ENCODE data around the gene CAMK1D.

Gene CAMK1D

DNA sequence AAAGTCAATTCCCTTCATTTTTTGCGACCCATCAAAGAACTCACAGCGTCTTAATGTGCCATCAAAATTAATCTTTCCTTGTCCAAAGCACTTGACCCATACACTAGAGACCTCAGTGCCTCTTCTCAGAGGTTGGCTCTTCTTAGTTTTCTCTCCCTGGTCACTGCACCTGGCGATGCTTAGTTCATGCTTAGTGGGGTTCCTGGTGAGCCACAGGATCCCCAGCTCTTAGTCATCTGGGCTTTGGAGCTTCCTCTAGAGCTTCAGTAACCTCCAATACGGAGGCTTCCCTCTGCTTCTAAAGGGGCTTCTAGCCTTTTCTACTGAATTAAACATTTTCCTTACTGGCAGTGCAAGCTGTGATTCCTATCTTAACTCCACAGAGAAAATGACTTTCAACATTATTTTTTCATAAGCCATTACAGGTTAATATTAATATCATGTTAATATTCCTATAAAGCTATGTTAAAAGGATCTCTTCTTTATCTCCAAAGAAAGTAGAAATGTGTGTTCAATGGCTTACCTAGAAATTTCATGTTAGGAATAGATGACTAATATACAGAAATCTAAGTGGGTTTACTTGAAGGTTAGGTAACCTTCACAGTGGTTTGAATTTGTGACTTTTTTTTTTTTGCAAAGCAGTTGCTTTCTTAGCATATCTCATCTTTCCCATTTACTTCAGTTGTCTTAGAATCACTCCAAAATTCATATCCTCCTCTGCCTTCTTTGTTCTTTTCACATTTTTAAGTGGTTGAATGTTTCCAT, 295.2 kb downstream of the CAMK1D start:
- POLR2A ChIA-PET, result no interaction called here
- CTCF ChIA-PET, result interaction anchor here (1.0 to 9.4 kb wide), 3 partner anchors 11 to 380 kb away, joined by 3 to 96 read pairs (median 11); no protein-coding TSS in a partner anchor

DNA sequence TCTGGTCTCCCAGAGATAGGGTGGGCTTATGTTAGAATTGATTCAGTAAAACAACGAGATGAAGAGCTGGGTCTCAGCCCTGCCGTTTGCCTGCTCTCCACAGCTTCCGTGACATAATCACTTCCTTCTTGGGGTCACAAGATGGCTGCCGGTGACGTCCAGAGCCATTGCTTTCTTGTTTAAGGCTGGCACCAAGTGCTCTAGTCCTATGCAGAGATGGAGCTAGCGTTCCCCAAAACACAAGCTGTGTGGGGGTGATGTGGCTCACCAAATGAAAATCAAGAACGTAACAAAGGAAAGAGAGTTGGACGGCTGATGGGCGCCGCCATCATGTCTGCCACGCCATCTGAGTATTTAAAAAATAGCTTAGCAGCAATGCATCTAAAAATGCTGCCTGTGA, 296.1 kb downstream of the CAMK1D start:
- ChIA-PET POLR2A (no interaction called here), CTCF (interaction anchor here (1.0 to 9.4 kb wide), 4 partner anchors 10 to 430 kb away, joined by 3 to 96 read pairs (median 8); no protein-coding TSS in a partner anchor)
- no peak for DNase-seq (ENCODE audit: low read depth, low spot score)
- no peak overlapping the region for H3K4me3 ChIP-seq (ENCODE audit: low read depth, low read length)
- TF ChIP-seq CTCF (IDR thresholded peaks at IDR 0.05; ENCODE audit: insufficient read depth, low read length, missing control alignments), result no peak

More for the DNA sequence above, 295.2 kb downstream of the CAMK1D start:
- no peak for DNase-seq (ENCODE audit: low read depth, low spot score)
- no peak for TF ChIP-seq CTCF (IDR thresholded peaks at IDR 0.05; ENCODE audit: insufficient read depth, low read length, missing control alignments)
- no peak overlapping the region for H3K4me3 ChIP-seq (ENCODE audit: low read depth, low read length)

GRCh38 chr10:12649012-12649584, 299.8 kb downstream of the CAMK1D start:
- ChIA-PET CTCF (no interaction called here), POLR2A (no interaction called here)
- TF ChIP-seq CTCF (IDR thresholded peaks at IDR 0.05; ENCODE audit: insufficient read depth, low read length, missing control alignments), result no peak
- no peak for DNase-seq (ENCODE audit: low read depth, low spot score)
- H3K4me3 ChIP-seq (ENCODE audit: low read depth, low read length), result no peak overlapping the region

DNA sequence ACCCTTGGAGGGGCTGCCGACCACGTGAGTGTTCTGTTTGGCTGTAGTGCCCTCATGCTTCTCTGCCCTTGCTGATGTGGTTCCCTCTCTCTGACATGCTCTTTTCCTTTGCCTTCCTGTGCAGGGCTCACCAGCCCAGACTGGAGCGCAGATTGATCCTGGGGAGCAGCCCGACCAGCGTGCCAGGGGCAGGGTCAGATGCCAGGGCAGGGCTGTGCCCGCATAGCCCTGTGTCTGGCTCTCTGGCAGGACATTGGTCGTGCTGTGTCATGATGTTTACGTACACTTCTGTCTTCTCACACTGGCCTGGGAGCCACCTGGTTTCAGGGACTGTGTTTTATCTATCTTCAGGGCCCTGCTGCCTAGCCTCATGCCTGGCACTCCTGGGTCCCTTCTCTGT, 300.8 kb downstream of the CAMK1D start:
- no peak for DNase-seq (ENCODE audit: low read depth, low spot score)
- ChIA-PET POLR2A (no interaction called here), CTCF (interaction anchor here (0.6 kb wide), 1 partner anchor 327 kb away, joined by 3 read pairs; no protein-coding TSS in a partner anchor)
- no peak overlapping the region for H3K4me3 ChIP-seq (ENCODE audit: low read depth, low read length)
- TF ChIP-seq CTCF (IDR thresholded peaks at IDR 0.05; ENCODE audit: insufficient read depth, low read length, missing control alignments), result no peak

GRCh38 chr10:12650538-12651298, 301.4 kb downstream of the CAMK1D start:
- no peak for DNase-seq (ENCODE audit: low read depth, low spot score)
- TF ChIP-seq CTCF (IDR thresholded peaks at IDR 0.05; ENCODE audit: insufficient read depth, low read length, missing control alignments), result no peak
- POLR2A ChIA-PET, result no interaction called here
- H3K4me3 ChIP-seq (ENCODE audit: low read depth, low read length), result no peak overlapping the region
- CTCF ChIA-PET, result interaction anchor here (0.9 to 1.4 kb wide), 3 partner anchors 9 to 16 kb away, joined by 3 read pairs; no protein-coding TSS in a partner anchor

DNA sequence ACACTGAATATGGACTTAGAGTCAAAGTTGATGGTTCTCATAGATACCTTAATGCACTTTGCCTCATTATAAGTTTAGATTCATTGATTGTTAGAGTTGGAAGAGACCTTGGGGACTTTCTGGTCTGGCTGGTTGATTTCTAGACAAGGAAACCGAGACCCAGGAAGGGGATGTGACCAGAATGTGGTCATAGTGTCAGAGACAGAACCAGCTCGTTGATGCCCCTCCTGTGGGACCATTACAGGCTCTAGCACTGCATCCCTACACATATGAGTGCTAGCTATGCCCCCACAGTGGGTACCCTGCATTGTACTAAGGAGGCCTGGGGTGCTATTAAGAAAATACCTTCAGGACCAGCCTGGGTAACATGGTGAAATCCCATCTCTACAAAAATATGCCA, 306.6 kb downstream of the CAMK1D start:
- H3K4me3 ChIP-seq (ENCODE audit: low read depth, low read length), result no peak overlapping the region

More for the DNA sequence above, 306.6 kb downstream of the CAMK1D start:
- DNase-seq (ENCODE audit: low read depth, low spot score), result no peak
- ChIA-PET POLR2A (no interaction called here), CTCF (interaction anchor here (0.6 to 6.2 kb wide), 44 partner anchors 8 to 459 kb away, joined by 3 to 96 read pairs (median 4); partner anchors contain the start of gene CDC123)
- no peak for TF ChIP-seq CTCF (IDR thresholded peaks at IDR 0.05; ENCODE audit: insufficient read depth, low read length, missing control alignments)
